Thoracic aorta (tissue), 2 donors: ENCODE results near the gene FGD5. TPM values are rescaled to one million over a fixed set of nuclear protein-coding genes. Genes with fewer than 3 reads are reported as not detected.

Experiments used
- ATAC-seq: fragments of 150-250 bp; one replicate; pipeline ENCODE4 v1.8.0; 2017; ENCODE audit warnings: low read depth; ENCODE audit not compliant: insufficient number of reproducible peaks, low FRiP score
- DNase-seq: peaks from one replicate; pipeline ENCODE4 v3.0.0-alpha.2; 2020; ENCODE audit warnings: low spot score
- H3K27ac ChIP-seq, 2 donors: fragments of 200-600 bp; sonication (generic); 1 replicate in 1 of 2; 2 replicates in 1 of 2; pipeline ENCODE4 v1.5.1; 2016; ENCODE audit warnings: mild to moderate bottlenecking in 2 of 2, moderate library complexity in 2 of 2
- H3K27me3 ChIP-seq: fragments of 200-600 bp; sonication (generic); replicated peaks from 2 replicates; pipeline ENCODE4 v1.6.0; 2016; ENCODE audit warnings: mild to moderate bottlenecking; ENCODE audit not compliant: insufficient read depth
- H3K36me3 ChIP-seq: fragments of 200-600 bp; sonication (generic); one replicate; pipeline ENCODE4 v1.5.1; 2016
- H3K4me1 ChIP-seq, 2 donors: fragments of 200-600 bp; sonication (generic); 1 replicate in 1 of 2; 2 replicates in 1 of 2; pipeline versions ENCODE4 v1.5.1 to v1.6.0; 2016; ENCODE audit warnings: low read depth in 2 of 2, mild to moderate bottlenecking in 1 of 2; ENCODE audit not compliant: control insufficient read depth in 1 of 2
- H3K4me3 ChIP-seq: fragments of 200-600 bp; sonication (generic); 2 replicates; pipeline ENCODE4 v1.5.1; 2016; ENCODE audit warnings: mild to moderate bottlenecking
- H3K9me3 ChIP-seq: fragments of 200-600 bp; sonication (generic); 2 replicates; pipeline ENCODE4 v1.5.1; 2016
- CTCF ChIP-seq: fragments of 200-600 bp; sonication (generic); IDR thresholded peaks from one replicate; pipeline ENCODE4 v1.5.1; 2019; ENCODE audit warnings: antibody characterized with exemption
- total RNA-seq, 2 donors: library from RNA; depleted of rRNA; stranded (reverse); fragments of >200 nt; gene quantifications; one replicate each; pipeline versions ENCODE4 v1.1.0 to v1.2.3, GENCODE V29; 2016

The FGD5 gene
- total RNA-seq, 2 donors from 2014 or later, result 15.4 to 21.4 TPM

GRCh38 chr3:14794435-14794834 is 24.3 kb upstream of the FGD5 start:
- H3K9me3 ChIP-seq, result no peaks in the 10 kb centered on the region
- no peak for DNase-seq
- H3K27ac ChIP-seq, result no peak overlapping the region
- H3K4me3 ChIP-seq, result no peak overlapping the region
- no peaks in the 10 kb centered on the region for H3K27me3 ChIP-seq
- no peaks in the 10 kb centered on the region for H3K4me1 ChIP-seq
- no peak for TF ChIP-seq CTCF
- H3K36me3 ChIP-seq, result no peaks in the 10 kb centered on the region
- ATAC-seq, result no peak

GRCh38 chr3:14795996-14796395 is 22.8 kb upstream of the FGD5 start:
- Histone ChIP-seq H3K4me1 (no peaks in the 10 kb centered on the region), H3K9me3 (no peaks in the 10 kb centered on the region), H3K27me3 (no peaks in the 10 kb centered on the region), H3K4me3 (no peak overlapping the region), H3K36me3 (no peaks in the 10 kb centered on the region), H3K27ac (no peak overlapping the region)
- no peak for DNase-seq
- no peak for TF ChIP-seq CTCF
- no peak for ATAC-seq

- H3K4me1 ChIP-seq, result no peaks in the 10 kb centered on the region
- DNase-seq (no peak), ATAC-seq (no peak)
- no peak overlapping the region for H3K27ac ChIP-seq
- H3K4me3 ChIP-seq, result no peak overlapping the region
- H3K27me3 ChIP-seq, result no peaks in the 10 kb centered on the region
- no peak for TF ChIP-seq CTCF
- no peaks in the 10 kb centered on the region for H3K9me3 ChIP-seq
- no peaks in the 10 kb centered on the region for H3K36me3 ChIP-seq
Measured at GRCh38 chr3:14796403-14797077, 22.2 kb upstream of the FGD5 start.

- no peaks in the 10 kb centered on the region for H3K9me3 ChIP-seq
- H3K27me3 ChIP-seq, result no peaks in the 10 kb centered on the region
- no peak for TF ChIP-seq CTCF
- H3K4me1 ChIP-seq, result no peaks in the 10 kb centered on the region
- DNase-seq, result no peak
- no peak for ATAC-seq
- no peak overlapping the region for H3K4me3 ChIP-seq
- H3K36me3 ChIP-seq, result no peaks in the 10 kb centered on the region
- no peak overlapping the region for H3K27ac ChIP-seq
Measured at GRCh38 chr3:14797731-14798130, 21.0 kb upstream of the FGD5 start.

- Histone ChIP-seq H3K36me3 (no peaks in the 10 kb centered on the region), H3K9me3 (no peaks in the 10 kb centered on the region), H3K4me3 (no peak overlapping the region), H3K4me1 (no peaks in the 10 kb centered on the region), H3K27me3 (no peaks in the 10 kb centered on the region), H3K27ac (no peak overlapping the region)
- no peak for DNase-seq
- no peak for TF ChIP-seq CTCF
- ATAC-seq, result no peak
Measured at GRCh38 chr3:14798231-14798630, 20.5 kb upstream of the FGD5 start.
